OCI-LY3 (cell line): Measurements from ENCODE around the gene NLK.
A peak's percentile ranks its signal among the peaks of the same experiment; 100 is the strongest.

Source experiments
- H2AFZ ChIP-seq: fragments of 200-600, 300-600 bp; shearing (Covaris generic); 2 replicates; pipeline ENCODE4 v1.6.0; 2014; ENCODE audit warnings: antibody characterized with exemption, low read depth, low read length
- H3K27ac ChIP-seq: fragments of 200-600, 300-600 bp; sonication (generic); 2 replicates; pipeline ENCODE4 v1.5.1; 2014; ENCODE audit warnings: mild to moderate bottlenecking, low read length, moderate library complexity, mixed read lengths
- H3K27me3 ChIP-seq: fragments of 200-600, 300-600 bp; sonication (generic); 2 replicates; pipeline ENCODE4 v1.6.1; 2014; ENCODE audit warnings: low read depth, low read length, mixed read lengths
- H3K36me3 ChIP-seq: fragments of 200-600, 300-600 bp; sonication (generic); replicated peaks from 2 replicates; pipeline ENCODE3; 2014; ENCODE audit warnings: low read depth, low read length, mixed read lengths
- H3K4me1 ChIP-seq: fragments of 300-600, 200-600 bp; sonication (generic); 2 replicates; pipeline ENCODE4 v1.6.1; 2014; ENCODE audit warnings: low read length, mixed read lengths
- H3K4me2 ChIP-seq: fragments of 200-600, 300-600 bp; sonication (generic); 2 replicates; pipeline ENCODE4 v1.6.1; 2014; ENCODE audit warnings: low read length, mixed read lengths
- H3K4me3 ChIP-seq: fragments of 300-600, 200-600 bp; sonication (generic); 2 replicates; pipeline ENCODE4 v1.5.1; 2014; ENCODE audit warnings: antibody characterized with exemption, mild to moderate bottlenecking, low read length, moderate library complexity
- H3K79me2 ChIP-seq: fragments of 300-600, 200-600 bp; shearing (Covaris generic); 2 replicates; pipeline ENCODE4 v1.6.1; 2014; ENCODE audit warnings: mild to moderate bottlenecking, low read length, mixed read lengths
- H3K9ac ChIP-seq: fragments of 300-600, 200-600 bp; shearing (Covaris generic); 2 replicates; pipeline ENCODE4 v1.6.0; 2014; ENCODE audit warnings: mild to moderate bottlenecking, low read length, moderate library complexity
- H3K9me3 ChIP-seq: fragments of 200-600, 300-600 bp; shearing (Covaris generic); 2 replicates; pipeline ENCODE4 v1.6.1; 2014; ENCODE audit warnings: low read length, mixed read lengths; ENCODE audit not compliant: insufficient read depth
- H4K20me1 ChIP-seq: fragments of 200-600, 300-600 bp; sonication (generic); 2 replicates; pipeline ENCODE4 v1.6.1; 2016; ENCODE audit warnings: low read length, mixed read lengths; ENCODE audit not compliant: insufficient read depth
- EZH2phosphoT487 ChIP-seq: fragments of 200-600 bp; shearing (Covaris generic); IDR thresholded peaks from 2 replicates; pipeline ENCODE4 v1.6.1; 2018; ENCODE audit warnings: antibody characterized with exemption, mixed run types, low read depth
- TF ChIP-seq, protein P1 (sequence below): fragments of 200-600, 300-600 bp; sonication (generic); IDR thresholded peaks from 2 replicates; pipeline ENCODE4 v1.5.1; 2014; ENCODE audit warnings: antibody characterized with exemption, low read length, low read depth

Gene NLK

GRCh38 chr17:28042721-28043291 lies 329 bp downstream of the NLK start:
- Histone ChIP-seq H3K27ac (no peak overlapping the region), H3K4me3 (peak overlapping the region; percentile 97), H3K4me1 (peaks cover 31% of the 10 kb centered on the region), H4K20me1 (peaks cover 5% of the 10 kb centered on the region; the same call in 1 of the 2 replicates), H3K36me3 (no peaks in the 10 kb centered on the region), H3K27me3 (no peaks in the 10 kb centered on the region), H3K79me2 (peaks cover 42% of the 10 kb centered on the region), H2AFZ (no peak overlapping the region), H3K9ac (no peak overlapping the region), H3K4me2 (peak overlapping the region; percentile 89), H3K9me3 (no peaks in the 10 kb centered on the region)
- no peak for TF ChIP-seq EZH2phosphoT487

DNA sequence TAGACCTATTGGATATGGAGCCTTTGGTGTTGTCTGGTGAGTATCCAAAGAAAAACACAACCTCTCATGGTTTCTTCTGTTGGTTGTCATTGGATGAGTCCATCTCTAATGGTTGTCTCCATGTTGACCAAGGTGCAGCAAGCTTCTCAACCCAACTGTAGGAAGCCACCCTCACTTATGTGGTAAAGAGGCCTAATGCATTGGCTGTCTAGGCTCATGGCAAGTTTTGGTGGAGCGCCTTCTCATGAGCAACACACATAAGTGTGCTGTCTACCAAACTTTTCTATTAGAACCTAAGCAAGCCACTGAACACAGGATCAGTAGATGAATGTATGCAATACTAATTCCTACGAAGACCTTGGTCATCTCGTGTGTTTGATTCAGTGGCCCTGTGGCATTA lies 819 bp downstream of the NLK start:
- Histone ChIP-seq H3K36me3 (no peaks in the 10 kb centered on the region), H3K9ac (no peak overlapping the region), H3K4me1 (peaks cover 31% of the 10 kb centered on the region), H3K27ac (no peak overlapping the region), H3K4me3 (no peak overlapping the region), H3K9me3 (no peaks in the 10 kb centered on the region), H3K79me2 (peaks cover 43% of the 10 kb centered on the region), H3K27me3 (no peaks in the 10 kb centered on the region), H2AFZ (no peak overlapping the region), H4K20me1 (peaks cover 5% of the 10 kb centered on the region; the same call in 1 of the 2 replicates), H3K4me2 (0 out of 2 replicates have a peak overlapping the region, but pooled peaks have one; percentile 9)
- TF ChIP-seq, protein P1, sequence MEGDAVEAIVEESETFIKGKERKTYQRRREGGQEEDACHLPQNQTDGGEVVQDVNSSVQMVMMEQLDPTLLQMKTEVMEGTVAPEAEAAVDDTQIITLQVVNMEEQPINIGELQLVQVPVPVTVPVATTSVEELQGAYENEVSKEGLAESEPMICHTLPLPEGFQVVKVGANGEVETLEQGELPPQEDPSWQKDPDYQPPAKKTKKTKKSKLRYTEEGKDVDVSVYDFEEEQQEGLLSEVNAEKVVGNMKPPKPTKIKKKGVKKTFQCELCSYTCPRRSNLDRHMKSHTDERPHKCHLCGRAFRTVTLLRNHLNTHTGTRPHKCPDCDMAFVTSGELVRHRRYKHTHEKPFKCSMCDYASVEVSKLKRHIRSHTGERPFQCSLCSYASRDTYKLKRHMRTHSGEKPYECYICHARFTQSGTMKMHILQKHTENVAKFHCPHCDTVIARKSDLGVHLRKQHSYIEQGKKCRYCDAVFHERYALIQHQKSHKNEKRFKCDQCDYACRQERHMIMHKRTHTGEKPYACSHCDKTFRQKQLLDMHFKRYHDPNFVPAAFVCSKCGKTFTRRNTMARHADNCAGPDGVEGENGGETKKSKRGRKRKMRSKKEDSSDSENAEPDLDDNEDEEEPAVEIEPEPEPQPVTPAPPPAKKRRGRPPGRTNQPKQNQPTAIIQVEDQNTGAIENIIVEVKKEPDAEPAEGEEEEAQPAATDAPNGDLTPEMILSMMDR, result no peak
- TF ChIP-seq EZH2phosphoT487, result no peak

GRCh38 chr17:28043741-28044140 lies 1.3 kb downstream of the NLK start:
- H3K36me3 ChIP-seq, result no peaks in the 10 kb centered on the region
- no peak overlapping the region for H3K9ac ChIP-seq
- H2AFZ ChIP-seq, result no peak overlapping the region
- H3K79me2 ChIP-seq, result peaks cover 47% of the 10 kb centered on the region
- H3K27ac ChIP-seq, result no peak overlapping the region
- no peak overlapping the region for H3K4me3 ChIP-seq
- H4K20me1 ChIP-seq, result peaks cover 5% of the 10 kb centered on the region; the same call in 1 of the 2 replicates
- peaks cover 31% of the 10 kb centered on the region for H3K4me1 ChIP-seq
- no peaks in the 10 kb centered on the region for H3K9me3 ChIP-seq
- no peaks in the 10 kb centered on the region for H3K27me3 ChIP-seq
- TF ChIP-seq EZH2phosphoT487, result no peak
- TF ChIP-seq, protein P1, result no peak
- H3K4me2 ChIP-seq, result 0 out of 2 replicates have a peak overlapping the region, but pooled peaks have one; percentile 9

DNA sequence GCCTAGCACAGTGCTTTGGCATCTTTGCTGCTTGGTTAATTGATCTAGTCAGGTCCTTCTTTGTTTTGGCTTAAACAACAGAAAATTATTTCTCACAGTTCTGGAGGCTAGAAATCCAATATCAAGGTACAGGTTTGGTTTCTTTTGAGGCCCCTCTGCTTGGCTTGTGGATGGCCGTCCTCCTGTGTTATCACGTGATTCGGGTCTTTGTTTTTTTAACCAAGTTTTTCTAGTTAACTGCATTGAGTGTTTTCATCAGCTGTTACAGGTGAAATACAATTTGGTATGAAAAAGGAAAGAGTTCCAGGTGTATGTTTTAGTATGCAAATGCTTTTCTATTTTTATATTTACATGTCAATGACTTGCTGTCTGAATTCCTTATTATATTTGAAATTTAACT lies 2.8 kb downstream of the NLK start:
- Histone ChIP-seq H3K27me3 (no peaks in the 10 kb centered on the region), H2AFZ (no peak overlapping the region), H3K4me3 (no peak overlapping the region), H4K20me1 (peaks cover 5% of the 10 kb centered on the region; the same call in 1 of the 2 replicates), H3K36me3 (no peaks in the 10 kb centered on the region), H3K4me2 (no peak overlapping the region), H3K4me1 (peaks cover 31% of the 10 kb centered on the region), H3K9ac (no peak overlapping the region), H3K9me3 (no peaks in the 10 kb centered on the region), H3K27ac (no peak overlapping the region), H3K79me2 (peaks cover 54% of the 10 kb centered on the region)
- no peak for TF ChIP-seq EZH2phosphoT487
- TF ChIP-seq, protein P1, result no peak
